HG03280 (cell line): Measurements from ENCODE around the gene USHBP1.

Source experiments
- ATAC-seq: cut with Tn5 transposase; IDR thresholded peaks from one replicate; pipeline ENCODE4 v1.9.1; 2021; ENCODE audit warnings: mild to moderate bottlenecking, moderate library complexity; ENCODE audit not compliant: unreplicated experiment

The USHBP1 gene

DNA sequence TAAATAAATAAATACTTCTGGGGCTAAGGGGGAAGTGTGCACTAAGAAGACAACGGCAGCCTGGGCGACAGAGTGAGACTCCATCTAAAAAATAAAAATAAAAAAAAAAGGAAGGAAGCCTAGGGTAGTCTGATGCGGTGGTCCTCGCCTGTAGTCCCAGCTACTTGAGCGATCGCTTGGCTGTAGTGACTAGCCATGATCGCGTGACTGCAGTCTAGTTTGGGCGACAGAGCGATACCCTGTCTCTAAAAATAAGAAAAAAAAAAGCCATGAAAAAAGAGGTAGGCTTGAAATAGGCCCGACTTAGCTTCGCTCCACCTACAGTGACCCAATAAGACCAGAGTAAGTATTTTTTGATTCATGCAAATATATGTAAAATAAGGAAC, 2.0 kb upstream of the USHBP1 start:
- no peak for ATAC-seq

DNA sequence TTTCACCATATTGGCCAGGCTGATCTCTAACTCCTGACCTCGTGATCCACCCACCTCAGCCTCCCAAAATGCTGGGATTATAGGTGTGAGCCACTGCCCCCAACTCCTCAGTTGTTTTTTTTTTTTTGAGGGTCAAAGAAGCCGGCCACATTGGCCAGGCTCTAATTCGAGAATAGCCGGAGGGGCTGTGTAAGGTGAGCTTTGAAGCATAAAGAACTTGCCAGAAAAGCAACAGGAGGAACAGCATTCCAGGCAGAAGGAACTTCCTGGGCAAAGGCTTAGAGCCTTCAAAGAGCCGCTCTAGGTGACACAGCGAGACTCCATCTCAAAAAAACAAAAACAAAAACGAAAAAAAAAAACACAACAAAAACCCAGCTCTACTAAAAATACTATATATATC, 1.5 kb upstream of the USHBP1 start:
- no peak for ATAC-seq

DNA sequence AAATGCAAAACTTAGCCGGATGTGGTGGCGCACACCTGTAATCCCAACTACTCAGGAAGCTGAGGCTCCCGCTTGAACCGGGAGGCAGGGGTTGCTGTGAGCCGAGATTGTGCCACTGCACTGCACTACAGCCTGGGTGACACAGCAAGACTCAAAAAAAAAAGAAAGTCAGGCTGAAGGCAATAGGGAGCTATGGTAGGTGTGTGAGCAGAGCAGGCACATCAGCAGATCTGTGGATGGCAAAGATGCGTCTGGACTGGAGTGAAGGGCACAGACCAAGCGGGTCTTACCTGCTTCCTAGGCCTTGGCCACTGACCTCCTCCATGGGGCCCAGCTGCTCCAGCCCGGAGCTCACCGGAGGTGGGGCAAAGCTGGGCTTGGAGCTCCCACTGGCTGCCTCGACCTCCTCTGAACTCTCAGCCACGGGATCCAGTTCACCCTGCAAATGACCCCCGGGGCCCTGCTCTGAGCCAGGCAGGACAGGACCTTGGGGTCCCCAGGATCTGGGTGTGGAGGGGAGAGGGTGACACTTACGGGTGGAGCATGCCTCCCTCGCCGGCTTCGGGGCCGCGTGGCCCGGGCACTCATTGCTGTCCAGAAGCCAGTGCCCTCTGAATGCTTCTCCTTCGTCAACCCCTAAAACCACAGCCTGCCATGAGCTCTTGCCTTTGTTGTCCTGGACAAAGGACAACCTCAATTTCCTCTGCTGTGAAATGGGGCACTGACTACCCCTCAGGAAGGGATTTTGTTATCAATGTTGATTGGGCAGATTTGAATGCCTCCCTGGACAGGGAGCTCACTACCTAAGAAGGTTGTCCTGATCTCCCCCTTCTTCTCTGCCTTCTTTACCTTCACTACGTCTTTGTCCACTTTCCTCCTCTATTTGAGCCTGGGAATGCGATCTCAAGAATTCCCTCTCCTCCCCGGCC, 569 bp downstream of the USHBP1 start:
- no peak for ATAC-seq

DNA sequence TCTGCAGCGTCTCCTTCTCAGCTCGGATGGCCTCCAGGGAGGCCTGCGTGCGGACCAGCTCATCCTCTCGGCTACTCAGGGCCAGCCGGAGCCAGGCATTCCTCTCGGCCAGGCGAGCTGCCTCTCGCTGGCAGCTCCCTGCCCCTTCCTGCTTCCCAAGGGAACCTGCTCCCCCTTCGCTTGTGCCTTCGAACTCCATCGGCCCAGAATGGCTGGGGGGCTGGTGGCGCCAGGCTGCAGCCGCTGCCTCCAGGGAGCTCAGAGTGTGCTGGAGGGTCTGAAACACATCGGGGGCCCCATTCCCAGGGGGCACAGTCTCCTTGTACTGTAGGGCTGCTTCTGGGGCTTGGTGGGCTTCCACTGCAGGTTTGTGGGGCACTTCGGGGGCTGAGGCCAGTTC, 2.0 kb downstream of the USHBP1 start:
- no peak for ATAC-seq

DNA sequence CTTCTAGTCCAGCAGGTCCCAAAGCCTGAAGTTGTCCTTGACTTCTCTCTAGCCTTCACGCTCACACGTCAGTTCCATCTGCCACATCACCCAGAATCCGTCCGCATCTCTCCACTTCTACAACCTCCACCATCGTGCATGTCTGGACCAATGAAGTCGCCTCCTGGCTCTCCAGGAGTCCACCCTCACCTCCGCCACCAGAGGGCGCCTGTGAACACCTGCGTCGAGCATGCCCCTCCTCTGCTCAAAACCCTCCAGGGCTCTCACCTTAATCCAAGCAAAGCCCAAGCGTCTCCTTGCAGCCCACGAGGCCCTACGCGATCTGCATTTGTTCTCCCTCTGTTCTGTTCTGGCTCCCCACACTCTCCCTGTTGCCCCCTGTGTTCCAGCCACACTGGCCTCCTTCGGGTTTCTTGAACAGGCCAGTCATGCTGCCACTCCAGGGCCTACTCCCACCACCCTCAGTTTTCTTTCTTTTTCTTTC, 3.7 kb downstream of the USHBP1 start:
- ATAC-seq = peak; percentile 86

DNA sequence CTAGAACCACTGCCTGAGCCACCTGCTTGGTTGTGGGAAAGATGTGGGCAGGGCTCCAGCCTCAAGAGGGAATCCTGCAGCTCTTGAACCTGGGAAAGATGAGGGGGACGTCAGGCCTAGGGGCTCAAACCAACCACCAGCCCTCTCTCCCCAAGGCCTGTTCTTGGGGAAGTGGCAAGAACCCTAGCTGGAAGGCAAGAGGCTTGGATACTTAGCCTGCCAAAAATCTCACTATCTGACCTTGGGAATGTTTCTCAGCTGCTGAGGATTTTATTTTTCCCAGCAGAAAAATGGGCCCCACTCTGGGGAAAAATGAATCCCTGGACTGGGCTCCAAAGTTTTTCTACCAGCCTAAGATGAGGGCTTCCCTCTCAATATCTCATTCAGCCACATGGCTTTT, 4.6 kb downstream of the USHBP1 start:
- ATAC-seq = no peak

DNA sequence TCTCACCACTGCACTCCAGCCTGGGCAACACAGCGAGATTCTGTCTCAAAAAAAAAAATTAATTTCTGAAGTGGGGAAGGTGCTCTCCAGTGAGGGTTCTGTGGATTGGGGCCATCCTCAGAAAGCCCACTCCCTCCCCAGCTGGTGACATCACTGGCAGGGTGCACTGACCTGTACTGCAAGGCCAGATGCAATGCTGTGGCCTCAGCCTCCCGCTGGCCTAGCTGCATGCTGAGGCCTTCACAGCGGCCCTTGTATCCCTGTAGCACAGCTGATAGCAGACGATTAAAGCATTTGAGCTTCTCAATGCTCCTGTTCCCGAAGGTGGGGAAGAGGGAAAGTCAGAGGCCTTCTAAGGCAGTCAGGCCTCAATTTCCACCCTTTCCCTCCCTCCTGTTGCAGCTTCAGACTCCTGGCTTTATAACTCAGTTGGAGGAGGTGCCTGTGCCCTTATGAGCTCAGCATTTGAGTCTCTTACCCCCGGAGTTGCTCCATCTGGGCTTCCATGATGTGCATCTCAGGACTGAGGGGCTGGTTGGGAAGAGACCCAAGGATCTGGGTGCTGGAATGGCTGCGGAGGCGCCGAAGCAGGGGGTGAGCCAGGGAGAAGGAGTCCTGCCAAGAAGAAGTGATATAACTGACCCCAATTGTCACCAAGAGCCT, 5.3 kb downstream of the USHBP1 start:
- ATAC-seq = no peak

DNA sequence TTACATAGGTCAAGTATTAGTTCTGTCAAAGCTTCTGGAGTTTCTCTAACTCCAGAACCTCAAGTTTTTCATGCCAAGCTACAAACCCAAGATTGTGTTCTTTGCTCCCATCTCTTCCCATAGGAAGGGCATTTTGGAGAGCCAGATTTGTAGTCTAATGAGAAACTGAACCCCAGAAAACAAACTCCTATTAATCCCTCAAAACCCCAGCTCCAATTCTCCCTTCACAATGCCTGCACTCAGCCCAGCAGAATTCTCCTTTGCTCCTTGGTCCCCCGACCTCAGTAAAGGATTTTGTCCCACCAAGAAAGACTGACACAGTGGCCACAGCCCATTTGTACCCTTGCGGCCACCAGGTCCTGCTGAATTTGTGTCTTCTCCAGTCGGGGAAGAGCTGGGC, 8.4 kb downstream of the USHBP1 start:
- no peak for ATAC-seq

DNA sequence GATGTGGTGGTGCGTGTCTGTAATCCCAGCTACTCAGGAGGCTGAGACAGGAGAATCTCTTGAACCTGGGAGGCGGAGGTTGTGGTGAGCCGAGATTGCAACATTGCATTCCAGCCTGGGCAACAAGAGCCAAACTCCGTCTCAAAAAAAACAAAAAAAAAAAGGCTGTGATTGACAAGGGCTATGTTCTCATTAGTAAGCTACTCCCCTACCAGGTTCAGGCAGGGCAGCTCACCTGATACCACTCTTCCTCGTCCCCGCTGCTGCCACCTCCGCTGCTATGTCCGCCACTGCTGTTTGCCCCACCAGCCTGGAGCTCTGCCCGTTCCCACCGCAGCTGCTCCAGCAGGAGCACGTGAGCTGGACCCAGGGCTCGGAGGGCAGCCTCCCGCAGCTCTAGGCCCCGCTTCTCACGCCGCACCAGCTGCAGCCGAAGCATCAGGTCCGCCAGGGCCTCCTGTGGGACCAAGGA, 9.4 kb downstream of the USHBP1 start:
- no peak for ATAC-seq

DNA sequence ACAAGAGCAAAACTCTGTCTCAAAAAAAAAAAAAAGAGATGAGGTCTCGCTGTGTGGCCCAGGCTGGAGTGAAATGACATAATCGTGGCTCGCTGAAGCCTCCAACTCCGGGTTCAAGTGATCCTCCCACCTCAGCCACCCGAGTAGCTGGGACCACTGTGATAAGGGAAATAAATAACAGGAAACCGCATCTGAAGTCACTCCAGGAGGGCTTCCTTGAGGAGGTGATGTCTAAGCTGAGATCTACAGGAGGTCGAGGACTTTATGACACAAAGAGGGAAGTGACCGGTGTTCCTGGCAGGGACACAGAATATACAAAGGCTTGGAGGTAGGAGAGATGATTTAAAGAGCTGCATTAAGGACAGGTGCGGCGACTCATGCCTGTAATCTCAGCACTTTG, 9.9 kb downstream of the USHBP1 start:
- no peak for ATAC-seq

DNA sequence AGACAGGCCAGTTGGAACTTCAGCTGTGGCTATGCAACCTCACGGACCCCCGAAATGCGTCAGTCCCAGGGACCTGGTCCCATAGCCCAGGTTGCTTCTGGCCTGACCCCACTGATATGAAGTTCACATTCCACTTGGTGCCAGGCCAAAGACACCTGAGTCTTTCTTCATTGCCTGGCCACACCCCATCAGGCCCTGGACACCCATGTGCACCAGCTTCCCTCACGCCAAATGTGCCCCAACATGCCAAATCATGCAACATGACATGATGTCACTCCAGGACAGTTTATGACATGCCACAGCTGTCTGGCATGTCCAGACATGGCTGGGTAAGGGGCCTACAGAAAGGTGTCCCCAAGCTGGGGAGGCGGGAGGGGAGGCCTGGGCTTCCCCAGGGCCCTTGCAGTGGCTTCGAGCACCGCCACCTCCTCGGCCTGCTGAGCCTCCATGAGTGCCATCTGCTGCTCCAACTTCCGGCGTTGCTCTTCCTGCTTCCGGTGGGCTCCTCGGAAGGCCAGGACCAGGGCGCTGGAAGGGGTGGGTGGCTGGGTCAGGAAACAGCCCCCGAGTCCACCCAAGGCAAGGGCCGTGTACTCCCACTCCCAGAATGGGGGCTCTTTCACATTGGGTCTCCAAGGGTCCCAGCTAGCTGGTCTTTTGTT, 14.5 kb downstream of the USHBP1 start:
- no peak for ATAC-seq

DNA sequence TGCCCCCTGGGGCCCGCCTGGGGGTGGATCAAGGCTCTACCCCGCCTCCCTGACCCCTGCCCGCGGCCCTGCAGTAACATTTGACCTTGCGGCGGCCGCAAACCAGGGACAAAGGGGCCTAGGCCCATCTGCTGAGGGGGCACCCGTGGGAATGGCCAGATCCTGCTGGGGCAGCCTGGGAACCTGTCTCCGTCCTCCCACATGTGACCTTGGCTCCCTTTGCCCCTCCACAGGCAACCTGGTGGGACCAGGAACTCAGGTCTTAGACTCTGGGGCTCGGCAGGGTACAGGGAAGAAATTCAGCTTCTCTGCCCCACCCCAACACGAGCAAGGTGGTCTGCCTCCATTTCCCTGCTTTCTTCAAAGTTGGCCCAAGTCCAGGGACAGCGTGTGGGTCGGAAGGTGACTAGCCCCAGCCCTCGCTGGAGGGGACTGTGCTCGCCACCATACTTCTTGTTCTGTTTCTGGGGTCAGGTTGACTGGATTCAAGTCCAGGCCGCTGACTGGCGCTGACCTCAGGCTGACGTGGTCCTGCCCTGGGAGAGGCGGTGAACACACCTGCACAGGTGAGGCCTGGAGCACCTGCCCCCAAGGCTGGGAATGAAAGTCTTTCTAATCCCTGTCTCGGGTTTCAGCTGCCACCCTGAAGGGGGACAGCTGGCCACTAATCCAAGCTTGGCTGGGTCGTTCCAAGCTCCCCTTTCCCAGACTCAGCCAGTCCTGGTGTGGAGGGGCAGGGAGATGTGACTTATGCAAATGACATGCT, 16.4 kb downstream of the USHBP1 start:
- no peak for ATAC-seq

DNA sequence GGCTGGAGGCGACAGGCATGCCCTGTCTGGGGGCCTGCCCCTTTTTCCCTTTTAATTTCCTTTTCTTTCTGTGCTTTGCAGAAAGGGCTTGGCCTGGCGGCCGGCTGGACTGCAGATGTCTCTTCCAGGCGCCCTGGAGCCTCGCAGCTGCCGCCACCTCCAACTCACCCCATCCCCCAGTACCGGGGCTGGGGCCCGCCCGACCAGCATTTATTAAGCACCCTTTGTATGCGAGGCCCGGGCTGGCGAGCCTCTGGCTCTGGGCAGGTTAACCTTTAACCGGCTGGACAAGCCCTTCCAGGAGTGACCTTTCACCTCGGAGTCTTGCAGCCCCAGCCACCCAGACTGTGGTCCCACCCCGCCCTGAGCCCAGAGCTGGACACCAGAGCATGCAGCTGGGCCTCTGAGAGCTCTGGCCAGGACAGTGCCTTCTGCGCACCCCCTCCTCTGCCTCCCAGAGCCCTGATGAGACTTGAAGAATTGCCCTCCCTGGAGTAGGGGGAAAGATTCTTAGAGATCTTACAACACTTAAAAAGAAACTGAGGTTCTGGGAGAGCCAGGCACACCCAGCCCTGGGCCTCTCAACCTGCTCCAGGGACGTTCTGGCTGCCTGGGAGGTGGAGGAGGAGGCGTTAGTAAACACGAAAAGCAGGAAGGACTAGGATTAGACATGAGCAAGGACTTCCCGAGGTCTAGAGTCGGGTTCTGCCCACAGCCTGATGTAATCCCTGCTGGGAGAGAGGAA, 17.7 kb downstream of the USHBP1 start:
- no peak for ATAC-seq

DNA sequence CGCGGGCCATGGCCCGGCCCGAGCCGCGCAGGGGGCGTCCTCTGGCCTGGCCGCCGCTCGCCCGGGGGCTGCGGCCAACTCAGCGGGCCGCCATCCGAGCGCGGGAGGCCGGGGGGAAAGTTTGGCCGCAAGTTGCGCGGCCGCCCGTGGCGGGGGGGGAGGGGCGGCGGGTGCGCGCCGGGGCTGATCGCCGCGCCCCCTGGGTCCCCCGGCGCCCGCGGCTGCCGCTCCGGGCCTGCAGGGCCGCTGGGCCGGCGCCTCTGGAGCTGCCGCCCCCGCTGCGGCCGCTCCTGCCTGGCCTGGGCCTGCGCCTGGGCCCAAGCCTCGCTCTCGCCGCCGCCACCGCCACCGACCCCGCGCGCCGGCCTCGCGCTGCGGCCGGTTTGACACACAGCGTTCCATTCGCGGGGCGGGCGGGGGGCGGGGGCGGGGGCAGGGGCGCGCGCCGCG, 19.0 kb downstream of the USHBP1 start, which contains the start of gene NR2F6:
NR2F6 (minus strand) TSS at position 385 of the 450 bp plus-strand sequence. CDS start 699 bp downstream, outside the sequence.
- peak; percentile 7 for ATAC-seq

DNA sequence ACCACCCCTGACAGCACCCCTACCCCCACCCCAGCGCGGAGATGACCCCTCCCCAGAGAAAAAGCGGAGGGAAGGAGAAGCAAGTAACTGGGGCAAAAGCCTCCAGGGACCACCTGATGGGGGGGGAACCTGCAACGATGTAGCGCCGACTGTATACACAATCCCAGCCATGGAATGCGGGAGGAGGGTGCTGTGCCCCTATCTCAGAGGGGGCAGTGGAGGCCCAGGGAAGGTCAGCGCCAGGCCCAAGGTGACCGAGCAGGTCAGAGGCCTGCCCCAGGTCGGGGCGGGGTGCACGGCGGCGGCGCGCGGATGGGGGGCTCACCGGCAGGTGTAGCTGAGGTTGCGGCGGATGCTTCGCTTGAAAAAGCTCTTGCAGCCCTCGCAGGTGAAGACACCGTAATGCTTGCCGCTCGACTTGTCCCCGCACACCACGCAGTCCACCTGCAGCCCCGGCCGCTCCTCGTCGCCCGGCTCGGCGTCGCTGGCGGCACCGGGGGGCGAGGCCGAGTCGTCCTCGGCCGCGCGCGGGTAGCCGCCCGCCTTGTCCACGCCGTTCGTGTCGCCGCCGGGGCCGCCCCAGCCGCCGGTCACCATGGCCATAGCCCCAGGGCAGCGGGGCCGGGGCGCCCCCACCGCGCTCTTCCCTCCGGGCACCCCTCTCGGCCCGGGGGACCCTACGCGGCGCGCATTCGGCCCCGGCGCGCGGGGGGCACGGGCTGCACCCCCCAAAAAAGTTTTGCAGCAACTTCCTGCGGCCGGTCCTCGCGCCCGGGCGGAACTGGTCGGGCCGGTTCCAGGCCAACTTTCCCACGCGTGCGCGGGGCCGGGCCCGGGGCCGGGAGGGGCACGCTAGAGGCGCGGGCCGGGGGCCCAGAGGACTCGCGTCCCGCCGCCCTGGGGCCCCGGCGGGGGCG, 19.7 kb downstream of the USHBP1 start:
- ATAC-seq = no peak

DNA sequence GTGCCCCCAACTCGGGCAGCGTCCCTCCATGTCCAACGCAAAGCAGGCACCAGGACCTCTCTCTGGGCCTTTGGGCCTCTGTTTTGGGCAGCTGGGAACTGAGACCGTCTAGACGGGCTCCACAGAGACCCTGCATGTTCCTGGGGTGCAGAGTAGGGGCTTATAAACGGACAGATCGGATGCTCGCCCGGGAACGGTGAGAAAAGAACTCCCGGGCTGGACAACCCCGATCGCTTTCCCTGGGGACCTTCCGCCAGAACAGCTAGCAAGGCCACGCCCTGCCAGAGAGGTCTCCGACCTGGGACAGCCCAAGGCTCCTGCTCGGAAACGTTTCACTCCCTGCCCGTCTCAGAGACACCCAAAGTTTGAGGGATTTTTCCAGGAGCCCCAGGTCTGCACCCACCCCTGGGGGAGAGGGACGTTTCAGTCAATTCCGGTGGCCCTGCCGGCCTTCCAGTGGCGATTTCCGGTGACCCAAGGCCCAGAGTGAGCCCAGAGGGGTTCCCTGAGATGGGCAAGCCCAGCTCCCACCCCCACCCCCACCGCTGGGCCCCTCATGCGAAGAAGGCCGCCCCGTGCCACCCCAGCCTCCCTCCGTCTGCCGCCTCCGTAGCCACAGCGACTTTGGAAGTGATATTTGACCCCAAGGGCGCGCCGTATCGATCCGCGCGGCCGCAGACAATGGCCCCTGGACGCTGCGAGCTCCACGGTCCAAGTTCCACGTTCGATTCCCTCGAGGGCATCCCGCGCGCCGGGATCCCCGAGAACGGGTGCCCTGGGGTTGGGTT, 20.5 kb downstream of the USHBP1 start:
- ATAC-seq = no peak

DNA sequence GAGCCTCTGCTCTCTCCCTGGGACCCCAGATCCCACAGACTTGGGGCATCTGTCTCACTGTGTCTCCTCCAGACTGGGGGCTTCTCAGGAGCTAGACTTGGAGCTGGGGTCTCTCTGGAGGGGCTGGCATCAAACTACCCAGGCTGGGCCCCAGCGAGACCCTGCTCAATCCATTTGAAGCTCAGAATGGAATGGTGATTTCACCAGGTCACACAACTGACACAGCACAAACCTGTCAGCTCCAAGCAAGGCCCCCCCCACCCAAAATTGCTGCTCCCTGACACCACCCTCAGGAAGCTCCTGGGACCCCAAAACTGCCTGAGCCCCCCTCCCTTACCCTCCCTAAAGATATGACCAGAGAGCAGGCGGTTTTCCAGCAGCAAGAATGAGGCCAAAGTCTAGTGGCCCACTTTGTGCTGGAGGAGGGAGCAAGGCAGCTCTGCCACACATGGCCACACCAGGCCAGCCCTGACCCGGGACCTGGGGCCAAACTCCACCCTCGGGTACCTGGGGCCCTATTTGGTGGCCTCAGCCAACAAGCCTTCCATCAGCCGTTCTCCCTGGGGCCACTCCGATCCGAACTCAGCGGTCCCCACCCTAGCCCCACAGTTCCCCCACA, 21.2 kb downstream of the USHBP1 start:
- no peak for ATAC-seq
